A549 treated with RU486 at 1 μM for 4 hours (cell line): Measurements from ENCODE around the gene SCAF1. TPM values are rescaled to one million over a fixed set of nuclear protein-coding genes. Genes with fewer than 3 reads are reported as not detected.

Experiments
- total RNA-seq: library from RNA; stranded (reverse); fragments of 200-300 nt; extraction: Qiagen RNA extraction; gene quantifications from 5 replicates; pipeline ENCODE4 v1.2.3, GENCODE V29; 2022; ENCODE audit warnings: low read depth

Gene SCAF1, protein sequence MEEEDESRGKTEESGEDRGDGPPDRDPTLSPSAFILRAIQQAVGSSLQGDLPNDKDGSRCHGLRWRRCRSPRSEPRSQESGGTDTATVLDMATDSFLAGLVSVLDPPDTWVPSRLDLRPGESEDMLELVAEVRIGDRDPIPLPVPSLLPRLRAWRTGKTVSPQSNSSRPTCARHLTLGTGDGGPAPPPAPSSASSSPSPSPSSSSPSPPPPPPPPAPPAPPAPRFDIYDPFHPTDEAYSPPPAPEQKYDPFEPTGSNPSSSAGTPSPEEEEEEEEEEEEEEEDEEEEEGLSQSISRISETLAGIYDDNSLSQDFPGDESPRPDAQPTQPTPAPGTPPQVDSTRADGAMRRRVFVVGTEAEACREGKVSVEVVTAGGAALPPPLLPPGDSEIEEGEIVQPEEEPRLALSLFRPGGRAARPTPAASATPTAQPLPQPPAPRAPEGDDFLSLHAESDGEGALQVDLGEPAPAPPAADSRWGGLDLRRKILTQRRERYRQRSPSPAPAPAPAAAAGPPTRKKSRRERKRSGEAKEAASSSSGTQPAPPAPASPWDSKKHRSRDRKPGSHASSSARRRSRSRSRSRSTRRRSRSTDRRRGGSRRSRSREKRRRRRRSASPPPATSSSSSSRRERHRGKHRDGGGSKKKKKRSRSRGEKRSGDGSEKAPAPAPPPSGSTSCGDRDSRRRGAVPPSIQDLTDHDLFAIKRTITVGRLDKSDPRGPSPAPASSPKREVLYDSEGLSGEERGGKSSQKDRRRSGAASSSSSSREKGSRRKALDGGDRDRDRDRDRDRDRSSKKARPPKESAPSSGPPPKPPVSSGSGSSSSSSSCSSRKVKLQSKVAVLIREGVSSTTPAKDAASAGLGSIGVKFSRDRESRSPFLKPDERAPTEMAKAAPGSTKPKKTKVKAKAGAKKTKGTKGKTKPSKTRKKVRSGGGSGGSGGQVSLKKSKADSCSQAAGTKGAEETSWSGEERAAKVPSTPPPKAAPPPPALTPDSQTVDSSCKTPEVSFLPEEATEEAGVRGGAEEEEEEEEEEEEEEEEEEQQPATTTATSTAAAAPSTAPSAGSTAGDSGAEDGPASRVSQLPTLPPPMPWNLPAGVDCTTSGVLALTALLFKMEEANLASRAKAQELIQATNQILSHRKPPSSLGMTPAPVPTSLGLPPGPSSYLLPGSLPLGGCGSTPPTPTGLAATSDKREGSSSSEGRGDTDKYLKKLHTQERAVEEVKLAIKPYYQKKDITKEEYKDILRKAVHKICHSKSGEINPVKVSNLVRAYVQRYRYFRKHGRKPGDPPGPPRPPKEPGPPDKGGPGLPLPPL
- total RNA-seq, result 42.4 to 73.9 TPM (median 68.0 TPM) in 5 replicates

DNA sequence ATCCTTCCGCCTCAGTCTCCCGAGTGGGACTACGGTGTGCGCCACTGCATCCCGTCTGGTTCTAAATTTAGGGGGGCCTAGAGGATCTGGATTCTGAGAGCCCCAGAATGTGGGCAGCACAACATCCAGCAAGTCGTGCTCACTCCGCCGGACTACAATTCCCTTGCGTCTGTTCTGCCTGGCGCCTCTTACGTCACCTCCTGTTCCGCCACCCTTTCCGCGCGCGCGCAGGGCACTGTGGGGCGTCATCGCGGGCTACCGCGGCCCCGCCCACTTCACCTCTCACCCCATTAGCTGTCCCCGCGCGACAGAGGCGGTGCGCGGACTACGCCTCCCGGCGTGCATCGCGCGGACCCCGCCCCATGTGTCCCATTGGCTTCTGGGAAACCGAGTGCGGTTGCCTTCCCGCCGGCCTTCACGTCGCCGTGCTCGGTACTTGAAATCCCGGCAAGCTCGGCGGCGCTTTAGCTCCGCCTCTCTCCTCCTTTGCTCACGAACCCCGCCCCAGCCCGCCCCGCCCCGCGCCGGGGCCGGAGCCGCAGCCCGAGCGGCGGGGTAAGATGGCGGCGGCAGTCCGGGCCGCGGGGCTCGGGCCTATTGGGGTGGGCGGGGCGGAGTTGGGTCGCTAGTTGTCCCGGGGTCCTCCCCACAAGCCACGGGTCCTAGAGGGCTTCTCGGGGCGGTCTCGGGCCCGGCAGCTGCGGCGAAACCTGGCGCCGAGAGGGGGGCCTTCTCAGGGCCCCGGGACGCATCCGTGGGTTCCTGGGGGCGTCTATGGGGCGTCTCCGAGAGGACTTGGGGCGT is at the start of gene SCAF1:
Gene SCAF1 (plus strand): TSS at position 522 of the 804 bp plus-strand sequence. CDS start 2,818 bp downstream, outside the sequence.

DNA sequence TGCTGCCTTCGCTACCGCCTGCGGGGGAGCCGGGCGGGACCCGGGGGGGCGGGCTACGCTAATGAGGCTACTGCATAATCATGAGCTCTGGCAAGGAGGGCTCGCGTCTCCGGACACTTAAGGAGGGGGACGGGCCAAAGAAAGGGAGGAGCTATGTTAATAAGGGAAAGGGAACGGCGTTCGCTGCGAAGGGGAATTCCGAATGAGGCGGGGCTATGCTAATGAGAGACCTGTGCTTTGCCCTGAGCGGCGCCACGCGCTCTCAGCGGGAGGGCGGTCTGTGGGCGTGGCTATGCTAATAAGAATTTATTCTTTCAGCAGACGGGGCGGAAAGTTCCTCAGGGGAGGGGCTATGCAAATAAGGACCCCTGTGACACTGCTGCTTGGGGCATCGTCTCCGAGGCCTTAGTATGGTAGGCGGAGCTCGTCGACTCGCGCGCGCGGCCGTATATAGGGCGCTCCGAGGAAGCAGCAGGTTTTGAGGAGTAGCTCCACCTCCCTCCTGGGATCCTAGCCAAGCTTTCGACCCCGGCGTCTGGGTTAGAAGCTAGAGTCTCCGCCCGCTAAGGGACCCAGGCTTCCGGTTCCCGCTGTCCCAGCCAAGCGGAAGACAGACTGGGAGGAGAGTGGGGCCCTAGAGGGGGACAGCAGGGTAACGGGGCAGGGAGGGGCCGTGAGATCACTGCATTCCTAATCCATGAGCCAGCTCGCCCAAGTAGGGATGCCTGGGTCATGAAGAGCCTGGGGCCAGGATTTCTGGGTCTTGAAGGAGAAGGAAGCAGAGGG is 1.7 kb upstream of the SCAF1 start, which contains the start of gene RRAS:
Gene RRAS (minus strand): TSS at position 31 of the 786 bp plus-strand sequence. CDS start 45 bp downstream, outside the sequence.

DNA sequence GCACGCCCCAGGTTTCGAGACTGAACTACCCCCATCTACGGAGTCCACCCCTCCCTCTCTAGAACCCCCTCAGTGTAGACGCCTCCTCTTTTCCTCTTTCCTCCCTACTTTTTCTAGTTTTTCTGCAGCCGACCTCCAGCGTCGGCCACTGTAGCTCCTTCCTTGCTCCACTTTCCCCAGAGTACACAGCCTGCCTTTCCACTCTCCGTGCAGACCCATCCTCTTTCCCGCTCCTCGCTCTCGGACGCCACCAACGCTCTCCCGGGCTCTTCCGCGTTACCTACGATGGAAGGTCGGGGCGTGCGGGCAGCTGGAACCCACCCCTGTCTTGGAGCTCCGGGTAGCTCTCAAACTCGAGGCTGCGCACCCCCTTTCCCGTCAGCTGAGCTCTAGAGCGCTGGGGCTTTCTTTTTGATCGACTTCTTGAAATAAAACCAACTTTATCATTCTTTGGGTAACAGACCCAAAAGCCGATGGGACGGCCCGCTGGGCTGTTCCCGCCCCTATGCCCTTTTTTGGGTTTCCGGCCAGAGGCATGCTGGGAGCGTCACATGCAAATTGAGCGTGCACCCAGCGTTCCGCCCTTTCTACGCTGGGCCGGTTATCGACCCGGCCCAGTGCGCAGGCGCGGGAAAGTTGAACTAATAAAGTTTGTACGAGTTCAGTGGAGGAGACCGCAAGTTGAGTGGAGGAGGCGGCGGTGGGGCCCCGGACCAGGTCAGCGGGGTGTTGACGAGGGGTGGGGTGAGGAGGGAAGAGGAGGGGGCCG is 23.5 kb downstream of the SCAF1 start, which contains the start of the genes BCL2L12 and IRF3:
Gene BCL2L12 (plus strand): TSS at position 583 of the 769 bp plus-strand sequence. CDS start 760 bp downstream, outside the sequence.
Gene IRF3 (minus strand): TSS at position 507 of the 769 bp plus-strand sequence. CDS start 1,019 bp downstream, outside the sequence.

DNA sequence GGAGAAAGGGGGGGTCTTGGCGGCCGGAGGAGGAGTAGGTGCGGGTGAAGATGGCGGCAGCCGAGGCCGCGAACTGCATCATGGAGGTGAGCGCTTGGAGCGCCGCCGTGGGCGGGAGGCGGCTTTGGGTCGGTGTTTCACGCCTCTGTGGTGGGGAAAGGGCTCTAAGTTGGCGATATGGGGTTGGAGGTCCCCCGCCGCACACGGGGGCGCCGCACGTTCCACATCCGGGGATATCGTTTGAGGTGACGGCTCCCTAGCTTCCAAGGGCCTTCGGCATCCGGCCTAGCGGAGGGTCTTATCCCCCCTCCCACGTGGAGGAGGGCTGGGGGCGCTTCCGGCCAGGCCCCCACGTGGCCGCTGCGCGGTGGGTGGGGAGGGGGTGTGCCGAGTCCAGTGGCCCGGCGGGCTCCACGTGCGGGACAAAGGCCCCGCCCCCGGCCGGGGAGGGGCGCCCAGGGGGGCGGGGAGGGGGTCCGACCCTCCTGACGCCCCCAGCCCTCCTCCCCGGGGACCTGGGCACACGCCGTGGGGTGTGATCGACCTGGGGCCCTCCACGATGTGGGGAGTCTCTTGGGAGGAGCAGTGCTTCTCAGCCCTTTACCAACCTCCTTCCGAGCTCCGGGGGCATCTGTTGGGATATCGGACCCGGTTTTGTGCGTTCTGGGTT is 35.4 kb downstream of the SCAF1 start, which contains the start of gene PRMT1:
Gene PRMT1 (plus strand): TSS at position 41 of the 670 bp plus-strand sequence. CDS start 10 bp downstream, at position 51.

DNA sequence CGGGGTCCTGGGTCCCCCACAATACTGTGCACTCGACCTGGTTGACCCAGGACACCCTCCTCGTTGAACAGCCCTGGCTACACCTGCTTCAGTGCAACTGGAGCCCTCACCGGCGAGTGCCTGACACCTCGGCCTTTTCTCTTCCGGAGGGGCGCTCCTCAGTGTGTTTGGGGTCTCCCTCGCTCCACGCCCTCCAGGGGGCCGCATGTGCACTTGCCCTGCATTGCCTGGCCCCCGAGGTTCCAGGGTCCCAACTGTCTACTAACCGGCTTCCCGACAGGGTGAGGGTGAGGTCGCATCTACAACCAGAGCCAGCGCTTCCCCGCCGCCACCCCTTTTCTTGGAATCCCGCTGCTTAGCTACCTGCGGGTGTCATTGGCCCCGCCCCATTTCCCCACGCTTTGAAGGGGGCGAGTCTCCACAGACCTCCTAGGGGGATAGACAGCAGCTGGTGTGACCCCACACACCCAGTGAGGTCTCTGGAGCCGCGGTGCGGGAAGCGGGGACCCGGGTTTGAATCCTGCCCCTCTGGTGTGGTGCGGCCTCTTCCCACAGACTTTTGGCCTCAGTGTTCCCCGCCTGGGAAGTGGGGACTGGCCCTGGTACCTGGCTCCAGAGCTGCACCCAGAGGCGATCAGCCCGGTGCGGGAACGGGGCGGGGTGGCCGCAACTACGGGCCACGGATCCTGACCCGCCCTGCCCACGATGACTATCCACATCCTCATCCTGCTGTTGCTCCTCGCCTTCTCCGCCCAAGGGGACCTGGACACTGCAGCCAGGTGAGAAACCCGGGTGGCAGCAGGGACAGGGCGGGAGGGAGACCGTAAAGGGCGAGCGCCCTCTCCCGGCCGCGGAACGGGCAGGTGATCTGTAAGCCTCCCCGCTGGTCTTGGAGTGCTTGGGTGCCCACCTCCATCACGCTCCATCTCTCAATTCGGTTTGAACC is 47.4 kb downstream of the SCAF1 start, which contains the start of gene ADM5:
Gene ADM5 (plus strand): TSS at position 462 of the 946 bp plus-strand sequence. CDS start 244 bp downstream, at position 706.

DNA sequence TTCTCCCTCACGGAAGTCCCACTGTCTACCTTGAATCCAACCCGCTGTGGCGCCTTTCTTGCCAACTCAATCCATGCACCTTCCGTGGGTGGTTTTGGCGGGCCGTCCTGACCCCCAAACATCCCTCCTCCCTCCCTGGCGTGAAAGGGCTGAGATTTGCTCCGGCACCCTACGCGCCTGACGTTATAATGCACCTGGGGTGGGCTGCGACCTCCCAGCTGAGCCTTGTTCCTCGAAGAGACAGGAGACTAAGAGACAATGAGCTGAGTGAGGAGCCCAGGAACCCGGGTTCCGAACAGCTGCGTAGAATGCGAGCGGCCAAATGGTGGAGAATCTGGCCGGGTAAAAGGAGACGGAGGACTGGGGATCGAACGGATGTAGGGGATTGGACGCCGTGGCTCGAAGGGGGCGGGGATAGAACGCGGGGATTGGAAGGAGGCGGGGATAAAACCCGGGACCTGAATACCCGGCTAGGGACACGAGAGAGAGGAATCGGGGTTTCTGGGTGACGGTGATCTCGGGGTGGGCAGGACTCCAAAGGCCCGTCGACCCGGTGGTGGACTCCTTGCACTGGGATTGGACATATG is 48.7 kb downstream of the SCAF1 start, which contains the start of gene CPT1C:
Gene CPT1C (plus strand): TSS at position 461 of the 587 bp plus-strand sequence. CDS start 1,137 bp downstream, outside the sequence.

Other genes with a start within 250 kb of the SCAF1 start
- not detected in 5 replicates for gene PTH2, start 218.8 kb upstream of the SCAF1 start, total RNA-seq
- 0.12 to 0.28 TPM (median 0.17 TPM) in 4 of 5 replicates, not detected in the other for gene GFY, start 216.8 kb upstream of the SCAF1 start, total RNA-seq
- 0.39 to 0.73 TPM (median 0.67 TPM) in 5 replicates for gene SLC17A7, start 200.7 kb upstream of the SCAF1 start, total RNA-seq
- gene PIH1D1, start 190.4 kb upstream of the SCAF1 start, total RNA-seq, result 88.4 to 93.8 TPM (median 92.6 TPM) in 5 replicates
- gene ALDH16A1, start 189.0 kb upstream of the SCAF1 start, total RNA-seq, result 13.6 to 25.0 TPM (median 21.1 TPM) in 5 replicates
- gene FLT3LG, start 168.0 kb upstream of the SCAF1 start, total RNA-seq, result 0.90 to 2.2 TPM (median 1.2 TPM) in 5 replicates
- gene RPL13A, start 154.6 kb upstream of the SCAF1 start, total RNA-seq, result 3,849 to 4,394 TPM (median 4,225 TPM) in 5 replicates
- gene RPS11, start 145.8 kb upstream of the SCAF1 start, total RNA-seq, result 3,786 to 4,498 TPM (median 3,975 TPM) in 5 replicates
- 23.9 to 33.3 TPM (median 28.1 TPM) in 5 replicates for gene FCGRT, start 129.5 kb upstream of the SCAF1 start, total RNA-seq
- 0.78 to 2.8 TPM (median 2.0 TPM) in 5 replicates for gene RCN3, start 114.2 kb upstream of the SCAF1 start, total RNA-seq
- 80.5 to 105 TPM (median 102 TPM) in 5 replicates for gene NOSIP, start 61.7 kb upstream of the SCAF1 start, total RNA-seq
- gene PRRG2, start 60.9 kb upstream of the SCAF1 start, total RNA-seq, result 0.66 to 1.5 TPM (median 1.0 TPM) in 5 replicates
- 24.2 to 35.2 TPM (median 31.5 TPM) in 5 replicates for gene PRR12, start 51.0 kb upstream of the SCAF1 start, total RNA-seq
- 81.1 to 134 TPM (median 118 TPM) in 5 replicates for gene RRAS, start 2.1 kb upstream of the SCAF1 start, total RNA-seq
- 83.2 to 108 TPM (median 101 TPM) in 5 replicates for gene IRF3, start 23.6 kb downstream of the SCAF1 start, total RNA-seq
- 51.6 to 75.3 TPM (median 73.0 TPM) in 5 replicates for gene BCL2L12, start 23.7 kb downstream of the SCAF1 start, total RNA-seq
- gene PRMT1, start 35.1 kb downstream of the SCAF1 start, total RNA-seq, result 407 to 437 TPM (median 431 TPM) in 5 replicates
- gene ADM5, start 47.4 kb downstream of the SCAF1 start, total RNA-seq, result 3.9 to 6.9 TPM (median 5.9 TPM) in 5 replicates
- 11.6 to 14.1 TPM (median 12.2 TPM) in 5 replicates for gene CPT1C, start 48.9 kb downstream of the SCAF1 start, total RNA-seq
- not detected in 5 replicates for gene TSKS, start 121.1 kb downstream of the SCAF1 start, total RNA-seq
- gene AP2A1, start 124.8 kb downstream of the SCAF1 start, total RNA-seq, result 40.1 to 57.4 TPM (median 50.9 TPM) in 5 replicates
- gene FUZ, start 171.1 kb downstream of the SCAF1 start, total RNA-seq, result 14.0 to 15.8 TPM (median 14.6 TPM) in 5 replicates
- 44.3 to 77.3 TPM (median 61.4 TPM) in 5 replicates for gene MED25, start 176.1 kb downstream of the SCAF1 start, total RNA-seq
- gene PTOV1, start 208.9 kb downstream of the SCAF1 start, total RNA-seq, result 109 to 166 TPM (median 155 TPM) in 5 replicates
- 39.7 to 55.3 TPM (median 47.3 TPM) in 5 replicates for gene PNKP, start 225.4 kb downstream of the SCAF1 start, total RNA-seq
- 66.3 to 117 TPM (median 109 TPM) in 5 replicates for gene AKT1S1, start 235.1 kb downstream of the SCAF1 start, total RNA-seq
- gene TBC1D17, start 235.5 kb downstream of the SCAF1 start, total RNA-seq, result 21.7 to 25.3 TPM (median 22.1 TPM) in 5 replicates